Breast epithelium (tissue), 3 donors: Measurements from ENCODE around the gene KCND3.

Experiments used
- CTCF ChIP-seq, 3 donors: fragments of 450-650 bp; IDR thresholded peaks; one replicate each; pipeline ENCODE4 v1.5.1; 2016 to 2017; ENCODE audit warnings: antibody characterized with exemption in 3 of 3, mild to moderate bottlenecking in 3 of 3, moderate library complexity in 3 of 3
- POLR2A ChIP-seq: fragments of 450-650 bp; IDR thresholded peaks from one replicate; pipeline ENCODE4 v1.6.1; 2016; ENCODE audit warnings: antibody characterized with exemption, mild to moderate bottlenecking, moderate library complexity
- POLR2AphosphoS5 ChIP-seq, 3 donors: sonication (generic); formaldehyde crosslinking; IDR thresholded peaks; one replicate each; pipeline ENCODE4 v1.6.1; 2017; ENCODE audit warnings: antibody characterized with exemption in 3 of 3

GRCh38 chr1:111738133-111738435, 251.4 kb downstream of the KCND3 start:
- no peak for TF ChIP-seq CTCF (IDR thresholded peaks at IDR 0.05)
- no peak for TF ChIP-seq POLR2A
- no peak for TF ChIP-seq POLR2AphosphoS5 (IDR thresholded peaks at IDR 0.05)
